GM18508 (cell line): Measurements from ENCODE around the gene PACRG.

Experiments
- ATAC-seq: cut with Tn5 transposase; IDR thresholded peaks from one replicate; pipeline ENCODE4 v1.9.1; 2021; ENCODE audit warnings: moderate number of reproducible peaks; ENCODE audit not compliant: insufficient read depth, unreplicated experiment

PACRG gene

DNA sequence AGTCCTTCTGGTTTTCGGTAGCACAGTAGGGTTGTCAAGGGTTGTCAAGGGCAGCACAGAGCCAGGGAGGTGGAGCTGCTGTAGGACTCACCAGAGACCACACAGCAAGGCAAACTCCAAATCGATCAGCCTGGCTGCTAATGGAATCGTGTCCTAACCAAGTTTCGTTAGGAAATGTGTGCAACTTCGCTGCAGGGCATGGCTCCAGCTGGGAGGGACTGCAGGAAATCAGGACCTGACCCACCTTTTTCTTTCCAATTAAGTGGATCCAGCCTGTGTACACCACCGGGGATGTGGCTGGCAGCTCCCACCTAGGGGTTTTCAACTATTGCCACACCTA, 435.1 kb downstream of the PACRG start:
- ATAC-seq: no peak

- ATAC-seq: no peak
Measured at GRCh38 chr6:163164175-163164900, 436.6 kb downstream of the PACRG start.

DNA sequence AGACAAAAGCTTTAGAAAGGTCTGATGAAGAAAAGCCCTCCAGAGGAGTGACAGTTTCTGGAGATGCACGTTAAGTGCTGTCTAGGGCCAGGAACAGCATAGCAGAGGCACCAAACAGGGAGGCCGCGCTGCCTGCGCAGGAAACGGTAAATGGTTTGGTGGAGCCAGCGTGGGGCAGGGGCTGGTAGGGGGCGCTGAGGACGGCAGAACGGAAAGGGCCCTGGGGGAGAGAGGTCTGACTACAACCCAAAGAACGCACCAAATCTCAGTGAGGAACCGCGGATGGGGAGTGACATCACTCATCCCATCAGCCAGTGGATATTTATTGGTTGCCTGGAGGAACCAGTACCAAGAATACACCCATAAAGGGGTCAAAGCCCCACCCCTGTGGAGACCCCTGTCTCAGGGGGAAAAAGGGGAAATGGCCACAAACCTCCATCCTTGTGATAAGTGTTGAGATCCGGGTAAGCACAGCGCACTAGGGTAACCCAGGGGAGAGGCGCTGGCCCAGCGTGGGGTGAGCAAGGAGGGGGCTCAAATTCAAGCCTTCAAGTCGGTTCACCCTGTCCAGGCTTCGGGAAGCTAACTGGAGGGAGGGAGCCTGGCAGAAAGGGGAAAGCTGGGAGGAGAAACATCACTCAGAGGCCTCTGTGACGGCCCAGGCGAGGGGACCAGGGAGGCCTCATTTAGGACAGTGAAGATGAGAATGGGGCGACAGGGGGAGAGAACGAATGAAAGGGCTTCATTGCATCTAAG, 437.6 kb downstream of the PACRG start:
- ATAC-seq: no peak

DNA sequence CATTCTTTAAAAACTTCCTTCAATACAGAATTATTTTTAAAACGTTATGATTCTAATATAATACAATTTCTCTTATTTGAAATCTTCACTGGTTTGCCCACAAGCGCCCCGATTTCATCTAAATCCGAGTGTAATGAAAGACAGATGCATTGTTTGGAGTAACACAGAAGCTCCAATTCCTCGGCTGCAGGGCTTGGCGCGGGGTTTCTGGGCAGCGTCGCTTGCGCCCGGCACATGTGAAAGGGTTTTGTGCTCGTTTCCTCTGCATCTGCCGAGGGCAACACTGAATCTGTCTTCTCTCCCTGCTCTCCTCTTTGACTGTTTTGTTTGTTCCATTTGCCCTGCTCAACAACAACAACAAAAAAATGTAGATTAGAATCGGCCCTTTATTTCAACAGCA, 438.1 kb downstream of the PACRG start:
- ATAC-seq: no peak

DNA sequence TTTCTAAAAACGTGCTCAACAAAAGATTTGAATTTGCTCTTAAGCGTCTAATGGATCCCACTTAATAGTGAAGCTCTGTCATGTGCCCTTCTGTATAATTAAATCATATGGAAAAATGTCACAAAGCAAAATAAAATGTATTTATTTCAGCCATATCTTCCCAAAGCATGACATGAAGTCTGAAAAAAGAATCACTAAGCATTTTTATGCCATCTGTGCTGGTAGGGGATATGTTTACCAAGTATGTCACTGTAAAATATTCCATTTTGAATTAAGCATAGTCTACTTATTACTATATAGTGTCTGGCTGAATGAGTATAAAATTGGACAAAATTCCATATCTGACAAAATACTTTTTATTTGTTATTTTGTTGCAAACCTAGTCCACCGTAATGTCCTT, 438.7 kb downstream of the PACRG start:
- ATAC-seq: no peak

- ATAC-seq: no peak
Measured at GRCh38 chr6:163169521-163169920, 441.7 kb downstream of the PACRG start.

- ATAC-seq: peak; percentile 78
Measured at GRCh38 chr6:163170294-163170883, 442.6 kb downstream of the PACRG start.

GRCh38 chr6:163173741-163174140, 446.0 kb downstream of the PACRG start:
- ATAC-seq: no peak

GRCh38 chr6:163175301-163175700, 447.5 kb downstream of the PACRG start:
- no peak for ATAC-seq

DNA sequence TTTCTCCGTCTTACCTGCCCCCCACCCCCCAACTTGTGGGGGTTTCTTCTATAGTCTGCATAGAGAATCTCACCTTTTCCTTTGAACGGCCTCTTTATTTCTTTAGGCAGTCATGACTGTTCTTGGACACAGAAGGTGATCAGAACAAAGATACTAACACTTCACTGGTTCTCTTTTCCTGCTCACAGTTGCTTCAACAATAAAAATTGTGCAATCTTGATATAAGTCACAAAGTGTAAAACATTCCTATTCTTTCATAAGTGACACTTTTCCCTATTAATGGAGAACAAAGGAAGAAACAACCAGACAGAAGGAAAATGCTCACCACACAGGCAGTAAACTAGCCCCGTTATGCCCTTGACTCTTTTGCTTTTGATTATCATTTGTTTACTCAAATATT, 448.3 kb downstream of the PACRG start:
- no peak for ATAC-seq

- no peak for ATAC-seq
Measured at GRCh38 chr6:163177007-163177406, 449.2 kb downstream of the PACRG start.

DNA sequence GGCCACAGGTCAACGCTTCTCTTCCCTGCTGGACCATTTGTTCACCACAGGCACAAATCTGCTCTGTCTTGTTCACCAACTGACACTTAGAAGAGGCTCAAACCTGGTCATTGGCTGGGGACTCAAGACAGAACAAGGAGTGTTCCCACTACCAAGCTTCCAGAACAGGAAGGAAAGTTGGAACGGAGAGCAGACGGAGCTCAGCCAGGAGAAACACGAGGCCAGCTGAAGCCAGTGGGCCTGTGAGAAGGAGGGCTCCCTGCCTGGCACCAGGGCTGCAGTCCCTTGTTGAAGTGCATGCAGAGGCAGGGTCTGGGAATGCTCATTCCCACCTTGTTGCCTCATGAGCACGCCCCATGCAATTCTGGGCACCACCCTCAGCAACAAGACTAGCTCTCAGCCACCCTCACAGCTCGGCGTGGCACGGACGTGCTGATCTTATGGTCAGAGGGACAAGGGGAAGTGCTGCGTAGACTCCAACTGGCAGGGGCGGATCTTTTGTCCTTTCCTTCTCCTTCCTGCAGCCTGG, 450.2 kb downstream of the PACRG start:
- ATAC-seq: no peak

- no peak for ATAC-seq
Measured at GRCh38 chr6:163179061-163179460, 451.3 kb downstream of the PACRG start.

- no peak for ATAC-seq
Measured at GRCh38 chr6:163179721-163180120, 451.9 kb downstream of the PACRG start.

GRCh38 chr6:163180874-163181541, 453.2 kb downstream of the PACRG start:
- no peak for ATAC-seq

DNA sequence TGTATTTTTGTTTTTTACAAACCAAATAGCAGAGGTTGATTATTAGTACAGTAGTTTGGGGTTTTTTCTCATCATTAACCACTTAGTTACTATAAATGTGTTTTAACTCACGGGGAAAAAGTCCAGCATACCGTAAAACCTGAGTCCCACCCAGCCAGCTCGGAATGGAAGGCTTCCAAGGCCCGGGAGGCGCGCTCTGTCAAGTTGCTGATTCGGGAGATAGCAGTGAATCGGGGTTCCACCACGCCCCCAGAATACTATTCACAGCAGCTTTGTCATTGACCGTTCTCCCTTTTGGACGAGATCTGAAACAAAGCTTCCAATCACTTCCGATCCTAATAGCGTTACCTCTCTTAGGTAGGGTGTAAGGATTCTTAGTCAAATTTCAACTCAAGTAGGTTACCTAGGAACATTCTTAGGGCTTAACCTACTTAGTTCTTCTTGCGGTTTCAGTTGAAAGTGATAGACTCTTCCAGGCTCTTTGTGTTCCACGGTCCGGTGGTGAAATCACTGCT, 453.9 kb downstream of the PACRG start:
- no peak for ATAC-seq

DNA sequence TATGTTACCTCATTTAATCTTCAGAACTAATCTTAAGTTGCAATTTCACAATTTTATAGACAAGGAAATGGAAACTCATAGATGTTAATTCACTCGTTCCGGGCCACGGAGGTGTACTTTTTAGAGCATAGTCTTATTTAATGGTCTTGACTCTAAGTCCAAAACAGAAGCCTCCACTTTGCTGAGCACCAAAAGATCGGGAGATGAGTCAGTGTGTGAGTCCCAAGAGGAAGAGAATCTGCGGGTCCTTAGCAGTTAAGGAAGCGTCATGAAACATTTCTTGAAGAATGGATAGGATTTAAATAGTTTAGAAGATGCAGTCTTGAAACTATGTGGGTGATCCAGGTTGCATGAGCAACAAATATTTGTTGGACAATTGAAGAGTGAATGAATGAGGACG, 454.9 kb downstream of the PACRG start:
- ATAC-seq: no peak

DNA sequence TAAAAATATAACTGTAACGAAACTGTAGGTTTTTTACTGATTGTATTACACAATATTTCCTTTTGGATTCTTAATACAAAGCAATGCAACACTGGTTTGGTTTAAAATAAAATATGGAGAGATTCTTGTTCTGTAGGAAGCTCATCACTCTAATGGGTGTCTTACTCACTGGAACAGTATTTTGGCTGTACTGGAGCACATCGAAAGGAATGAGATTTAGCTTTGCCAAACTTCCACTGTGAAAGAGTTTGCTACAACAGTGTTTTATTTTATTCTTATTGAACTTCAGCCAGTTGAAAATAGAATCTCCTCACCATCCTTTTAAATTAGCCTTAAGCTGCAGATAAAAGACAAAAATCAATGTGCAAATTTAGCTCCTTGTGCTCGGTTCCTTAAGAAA, 456.0 kb downstream of the PACRG start:
- no peak for ATAC-seq

- no peak for ATAC-seq
Measured at GRCh38 chr6:163185744-163186143, 458.0 kb downstream of the PACRG start.

GRCh38 chr6:163186527-163186926, 458.8 kb downstream of the PACRG start:
- no peak for ATAC-seq

DNA sequence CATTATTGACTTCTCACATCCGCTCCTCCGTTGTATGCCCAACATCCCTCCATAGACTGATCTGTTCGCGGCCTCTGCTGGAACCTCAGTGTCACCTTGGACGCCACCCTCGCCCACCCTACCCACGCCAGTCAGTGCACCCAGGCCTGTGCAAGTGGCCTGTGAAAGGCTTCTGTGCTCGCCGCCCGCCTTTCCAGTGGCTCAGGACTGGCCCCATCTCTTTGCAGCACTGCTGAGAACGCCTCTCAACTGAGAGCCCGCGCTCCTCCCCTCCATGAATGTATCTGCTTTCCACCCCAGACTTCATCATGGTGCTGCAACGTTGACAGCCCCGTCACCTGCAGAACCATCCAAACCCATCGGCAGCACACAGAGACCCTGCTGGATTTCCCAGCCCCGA, 459.4 kb downstream of the PACRG start:
- no peak for ATAC-seq
